Measurements from ENCODE around the gene NUDT14. TPM values are rescaled to one million over a fixed set of nuclear protein-coding genes. Genes with fewer than 3 reads are reported as not detected.
A peak's percentile ranks its signal among the peaks of the same experiment; 100 is the strongest.

NUDT14 gene
- total and polyA plus RNA-seq, 2 experiments from 2014 or later, result 14.8 to 38.4 TPM

DNA sequence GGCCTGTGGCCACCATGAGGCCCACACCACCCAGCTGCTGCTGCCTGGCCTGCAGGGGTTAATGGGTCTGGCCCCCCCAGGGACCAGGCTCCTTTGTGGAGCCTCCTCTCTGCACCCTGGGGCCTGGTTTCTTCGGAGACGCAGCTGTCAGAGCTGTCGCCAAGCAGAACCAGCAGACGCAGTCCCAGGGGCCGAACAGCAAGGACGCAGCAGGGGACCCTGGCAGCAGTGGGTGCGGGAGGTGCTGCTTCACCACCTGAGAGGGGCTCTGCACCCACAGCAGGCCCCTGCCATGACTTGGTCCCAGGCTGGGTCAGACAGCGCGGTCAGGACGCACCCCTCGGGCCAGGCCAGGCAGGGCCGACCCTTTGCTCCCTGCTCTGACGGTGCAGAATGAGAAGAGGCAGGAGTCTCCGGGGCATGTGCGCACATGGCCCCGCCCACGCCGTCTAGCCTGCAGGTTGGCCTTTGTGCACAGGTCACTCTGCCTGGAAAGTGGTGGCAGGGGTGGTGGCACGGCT, 43.0 kb downstream of the NUDT14 start (continued):
- no peak for TF ChIP-seq ZNF114 (CRISPR knock-in tag; IDR thresholded peaks at IDR 0.05)

GRCh38 chr14:105137481-105138020, 43.6 kb downstream of the NUDT14 start:
- H3K27ac Mint-ChIP-seq, result no peak overlapping the region
- H3K9me2 ChIP-seq (ENCODE audit: insufficient read depth), result no peaks in the 10 kb centered on the region
- no peaks in the 10 kb centered on the region for H3K79me2 ChIP-seq (replicated peaks; ENCODE audit: insufficient read depth)
- DNase-seq (ENCODE audit: low spot score) (no peak), ATAC-seq (peak; percentile 64)
- H3K4me2 ChIP-seq, result no peak overlapping the region
- no peaks in the 10 kb centered on the region for H3K27me3 ChIP-seq (ENCODE audit: insufficient read depth)
- H3K4me3 ChIP-seq, result no peak overlapping the region
- H3K9me3 Mint-ChIP-seq, result peaks cover 23% of the 10 kb centered on the region
- peaks cover 9% of the 10 kb centered on the region for H3K27me3 Mint-ChIP-seq (ENCODE audit: insufficient read depth, low read depth, poor library complexity)
- no peak overlapping the region for H3K4me3 Mint-ChIP-seq
- no peaks in the 10 kb centered on the region for H3K4me1 ChIP-seq (ENCODE audit: insufficient read depth)
- H3K36me3 ChIP-seq (ENCODE audit: insufficient read depth), result no peaks in the 10 kb centered on the region
- H4K20me1 ChIP-seq (replicated peaks; ENCODE audit: insufficient read depth), result no peaks in the 10 kb centered on the region
- no peaks in the 10 kb centered on the region; the same call in 2 of the 3 replicates for H3K4me1 Mint-ChIP-seq
- no peaks in the 10 kb centered on the region for H3F3A ChIP-seq (replicated peaks; ENCODE audit: low read depth)
- TF ChIP-seq NANOG (IDR thresholded peaks at IDR 0.05; ENCODE audit: borderline replicate concordance) (no peak), POLR2AphosphoS5 (IDR thresholded peaks at IDR 0.05; ENCODE audit: low read depth) (no peak), CREB1 (CRISPR knock-in tag; IDR thresholded peaks at IDR 0.05; ENCODE audit: low read depth) (no peak), ETS1 (IDR thresholded peaks at IDR 0.05) (no peak), STAT1 (IDR thresholded peaks at IDR 0.05; ENCODE audit: unreplicated experiment) (no peak), EZH2phosphoT487 (IDR thresholded peaks at IDR 0.05; ENCODE audit: unreplicated experiment) (no peak), ZNF331 (CRISPR knock-in tag; IDR thresholded peaks at IDR 0.05; ENCODE audit: low read depth) (no peak), ZNF114 (CRISPR knock-in tag; IDR thresholded peaks at IDR 0.05) (no peak), EZH2 (IDR thresholded peaks at IDR 0.05; ENCODE audit: low read depth, unreplicated experiment) (no peak), JUNB (IDR thresholded peaks at IDR 0.05; ENCODE audit: unreplicated experiment) (no peak), REST (IDR thresholded peaks at IDR 0.05; ENCODE audit: unreplicated experiment) (no peak)
- TF ChIP-seq, protein P1, sequence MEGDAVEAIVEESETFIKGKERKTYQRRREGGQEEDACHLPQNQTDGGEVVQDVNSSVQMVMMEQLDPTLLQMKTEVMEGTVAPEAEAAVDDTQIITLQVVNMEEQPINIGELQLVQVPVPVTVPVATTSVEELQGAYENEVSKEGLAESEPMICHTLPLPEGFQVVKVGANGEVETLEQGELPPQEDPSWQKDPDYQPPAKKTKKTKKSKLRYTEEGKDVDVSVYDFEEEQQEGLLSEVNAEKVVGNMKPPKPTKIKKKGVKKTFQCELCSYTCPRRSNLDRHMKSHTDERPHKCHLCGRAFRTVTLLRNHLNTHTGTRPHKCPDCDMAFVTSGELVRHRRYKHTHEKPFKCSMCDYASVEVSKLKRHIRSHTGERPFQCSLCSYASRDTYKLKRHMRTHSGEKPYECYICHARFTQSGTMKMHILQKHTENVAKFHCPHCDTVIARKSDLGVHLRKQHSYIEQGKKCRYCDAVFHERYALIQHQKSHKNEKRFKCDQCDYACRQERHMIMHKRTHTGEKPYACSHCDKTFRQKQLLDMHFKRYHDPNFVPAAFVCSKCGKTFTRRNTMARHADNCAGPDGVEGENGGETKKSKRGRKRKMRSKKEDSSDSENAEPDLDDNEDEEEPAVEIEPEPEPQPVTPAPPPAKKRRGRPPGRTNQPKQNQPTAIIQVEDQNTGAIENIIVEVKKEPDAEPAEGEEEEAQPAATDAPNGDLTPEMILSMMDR (conservative IDR thresholded peaks at IDR 0.05; ENCODE audit: low read depth in 2 of 2), result no peak
- TF ChIP-seq, protein P2, sequence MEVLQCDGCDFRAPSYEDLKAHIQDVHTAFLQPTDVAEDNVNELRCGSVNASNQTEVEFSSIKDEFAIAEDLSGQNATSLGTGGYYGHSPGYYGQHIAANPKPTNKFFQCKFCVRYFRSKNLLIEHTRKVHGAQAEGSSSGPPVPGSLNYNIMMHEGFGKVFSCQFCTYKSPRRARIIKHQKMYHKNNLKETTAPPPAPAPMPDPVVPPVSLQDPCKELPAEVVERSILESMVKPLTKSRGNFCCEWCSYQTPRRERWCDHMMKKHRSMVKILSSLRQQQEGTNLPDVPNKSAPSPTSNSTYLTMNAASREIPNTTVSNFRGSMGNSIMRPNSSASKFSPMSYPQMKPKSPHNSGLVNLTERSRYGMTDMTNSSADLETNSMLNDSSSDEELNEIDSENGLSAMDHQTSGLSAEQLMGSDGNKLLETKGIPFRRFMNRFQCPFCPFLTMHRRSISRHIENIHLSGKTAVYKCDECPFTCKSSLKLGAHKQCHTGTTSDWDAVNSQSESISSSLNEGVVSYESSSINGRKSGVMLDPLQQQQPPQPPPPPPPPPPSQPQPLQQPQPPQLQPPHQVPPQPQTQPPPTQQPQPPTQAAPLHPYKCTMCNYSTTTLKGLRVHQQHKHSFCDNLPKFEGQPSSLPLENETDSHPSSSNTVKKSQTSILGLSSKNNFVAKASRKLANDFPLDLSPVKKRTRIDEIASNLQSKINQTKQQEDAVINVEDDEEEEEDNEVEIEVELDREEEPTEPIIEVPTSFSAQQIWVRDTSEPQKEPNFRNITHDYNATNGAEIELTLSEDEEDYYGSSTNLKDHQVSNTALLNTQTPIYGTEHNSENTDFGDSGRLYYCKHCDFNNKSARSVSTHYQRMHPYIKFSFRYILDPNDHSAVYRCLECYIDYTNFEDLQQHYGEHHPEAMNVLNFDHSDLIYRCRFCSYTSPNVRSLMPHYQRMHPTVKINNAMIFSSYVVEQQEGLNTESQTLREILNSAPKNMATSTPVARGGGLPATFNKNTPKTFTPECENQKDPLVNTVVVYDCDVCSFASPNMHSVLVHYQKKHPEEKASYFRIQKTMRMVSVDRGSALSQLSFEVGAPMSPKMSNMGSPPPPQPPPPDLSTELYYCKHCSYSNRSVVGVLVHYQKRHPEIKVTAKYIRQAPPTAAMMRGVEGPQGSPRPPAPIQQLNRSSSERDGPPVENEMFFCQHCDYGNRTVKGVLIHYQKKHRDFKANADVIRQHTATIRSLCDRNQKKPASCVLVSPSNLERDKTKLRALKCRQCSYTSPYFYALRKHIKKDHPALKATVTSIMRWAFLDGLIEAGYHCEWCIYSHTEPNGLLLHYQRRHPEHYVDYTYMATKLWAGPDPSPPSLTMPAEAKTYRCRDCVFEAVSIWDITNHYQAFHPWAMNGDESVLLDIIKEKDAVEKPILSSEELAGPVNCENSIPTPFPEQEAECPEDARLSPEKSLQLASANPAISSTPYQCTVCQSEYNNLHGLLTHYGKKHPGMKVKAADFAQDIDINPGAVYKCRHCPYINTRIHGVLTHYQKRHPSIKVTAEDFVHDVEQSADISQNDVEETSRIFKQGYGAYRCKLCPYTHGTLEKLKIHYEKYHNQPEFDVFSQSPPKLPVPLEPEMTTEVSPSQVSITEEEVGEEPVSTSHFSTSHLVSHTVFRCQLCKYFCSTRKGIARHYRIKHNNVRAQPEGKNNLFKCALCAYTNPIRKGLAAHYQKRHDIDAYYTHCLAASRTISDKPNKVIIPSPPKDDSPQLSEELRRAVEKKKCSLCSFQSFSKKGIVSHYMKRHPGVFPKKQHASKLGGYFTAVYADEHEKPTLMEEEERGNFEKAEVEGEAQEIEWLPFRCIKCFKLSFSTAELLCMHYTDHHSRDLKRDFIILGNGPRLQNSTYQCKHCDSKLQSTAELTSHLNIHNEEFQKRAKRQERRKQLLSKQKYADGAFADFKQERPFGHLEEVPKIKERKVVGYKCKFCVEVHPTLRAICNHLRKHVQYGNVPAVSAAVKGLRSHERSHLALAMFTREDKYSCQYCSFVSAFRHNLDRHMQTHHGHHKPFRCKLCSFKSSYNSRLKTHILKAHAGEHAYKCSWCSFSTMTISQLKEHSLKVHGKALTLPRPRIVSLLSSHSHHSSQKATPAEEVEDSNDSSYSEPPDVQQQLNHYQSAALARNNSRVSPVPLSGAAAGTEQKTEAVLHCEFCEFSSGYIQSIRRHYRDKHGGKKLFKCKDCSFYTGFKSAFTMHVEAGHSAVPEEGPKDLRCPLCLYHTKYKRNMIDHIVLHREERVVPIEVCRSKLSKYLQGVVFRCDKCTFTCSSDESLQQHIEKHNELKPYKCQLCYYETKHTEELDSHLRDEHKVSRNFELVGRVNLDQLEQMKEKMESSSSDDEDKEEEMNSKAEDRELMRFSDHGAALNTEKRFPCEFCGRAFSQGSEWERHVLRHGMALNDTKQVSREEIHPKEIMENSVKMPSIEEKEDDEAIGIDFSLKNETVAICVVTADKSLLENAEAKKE (CRISPR knock-in tag; IDR thresholded peaks at IDR 0.05), result no peak
- H3K27ac ChIP-seq (ENCODE audit: low read depth), result no peak overlapping the region
- peaks cover 9% of the 10 kb centered on the region; the same call in 2 of the 3 replicates for H3K36me3 Mint-ChIP-seq (ENCODE audit: low read depth)
- H2AFZ ChIP-seq, result peak overlapping the region; percentile 66; the same call in 1 of the 2 replicates
